PC-9 (cell line): ENCODE results near the gene MEX3A. TPM values are rescaled to one million over a fixed set of nuclear protein-coding genes. Genes with fewer than 3 reads are reported as not detected.

Experiments
- BruUV-seq: library from RNA; stranded (reverse); fragments of 400-500 nt; replicated peaks from 2 replicates; lab custom pipeline; 2021; lab: Mats Ljungman, UMichigan
- CTCF ChIA-PET: fragments of 300-600 bp; sonication (Branson Sonifier 250); formaldehyde crosslinking; loops from one replicate; lab custom pipeline; 2022; ENCODE audit warnings: antibody characterized with exemption; lab: Charles Lee
- POLR2A ChIA-PET: fragments of 300-600 bp; sonication (Branson Sonifier 250); formaldehyde crosslinking; loops from one replicate; lab custom pipeline; 2022; ENCODE audit warnings: antibody characterized with exemption; ENCODE audit not compliant: unreplicated experiment; lab: Charles Lee
- DNase-seq, 2 experiments: peaks; one replicate each; pipeline versions ENCODE4 v3.0.0 to v3.0.0-alpha.2; 2015 to 2022; ENCODE audit warnings: mixed read lengths in 1 of 2
- H2AFZ ChIP-seq: fragments of 200-600 bp; sonication (generic); 2 replicates; pipeline ENCODE4 v1.8.1; 2017; ENCODE audit warnings: antibody characterized with exemption
- H3F3A ChIP-seq: fragments of 200-600 bp; sonication (generic); 2 replicates; pipeline ENCODE4 v1.8.1; 2017; ENCODE audit warnings: antibody characterized with exemption, mild to moderate bottlenecking, low read depth; ENCODE audit not compliant: insufficient read depth
- H3K27ac ChIP-seq: fragments of 200-600 bp; sonication (generic); 2 replicates; pipeline ENCODE4 v1.6.1; 2016; ENCODE audit warnings: mixed run types
- H3K27me3 ChIP-seq: fragments of 200-600 bp; sonication (generic); 2 replicates; pipeline ENCODE4 v1.6.1; 2016; ENCODE audit warnings: low read depth, mixed run types; ENCODE audit not compliant: insufficient read depth
- H3K36me3 ChIP-seq: fragments of 200-600 bp; sonication (generic); 2 replicates; pipeline ENCODE4 v1.6.1; 2016; ENCODE audit warnings: low read depth, mixed run types
- H3K4me1 ChIP-seq: fragments of 200-600 bp; sonication (generic); replicated peaks from 2 replicates; pipeline ENCODE4 v1.6.1; 2016; ENCODE audit warnings: mixed run types; ENCODE audit not compliant: insufficient read depth
- H3K4me2 ChIP-seq: fragments of 200-600 bp; sonication (generic); 2 replicates; pipeline ENCODE4 v1.6.1; 2017; ENCODE audit warnings: mixed run types
- H3K4me3 ChIP-seq: fragments of 200-600 bp; sonication (generic); 2 replicates; pipeline ENCODE4 v1.6.1; 2016; ENCODE audit warnings: mixed run types
- H3K79me2 ChIP-seq: fragments of 200-600 bp; sonication (generic); 2 replicates; pipeline ENCODE4 v1.6.1; 2017; ENCODE audit warnings: low read depth, mixed run types
- H3K9me2 ChIP-seq: fragments of 200-600 bp; sonication (generic); 2 replicates; pipeline ENCODE4 v1.8.1; 2017; ENCODE audit warnings: mild to moderate bottlenecking; ENCODE audit not compliant: insufficient read depth
- H3K9me3 ChIP-seq: fragments of 200-600 bp; sonication (generic); 2 replicates; pipeline ENCODE4 v1.8.1; 2016; ENCODE audit warnings: low read depth; ENCODE audit not compliant: insufficient read depth
- H4K20me1 ChIP-seq: fragments of 200-600 bp; sonication (generic); 2 replicates; pipeline ENCODE4 v1.8.1; 2017; ENCODE audit not compliant: insufficient read depth
- CTCF ChIP-seq: fragments of 200-600 bp; sonication (generic); conservative IDR thresholded peaks from 2 replicates; pipeline ENCODE4 v1.6.1; 2017; ENCODE audit warnings: mixed run types, antibody characterized with exemption, mild to moderate bottlenecking, moderate library complexity
- EZH2 ChIP-seq: fragments of 200-600 bp; sonication (generic); IDR thresholded peaks from 2 replicates; pipeline ENCODE4 v1.8.0; 2017; ENCODE audit warnings: antibody characterized with exemption, low read depth
- intact Hi-C: fragments of 100-400 bp; cut with micrococcal nuclease; formaldehyde crosslinking; loops from one replicate; pipeline ENCODE4 v1.10.0; 2022; ENCODE audit not compliant: unreplicated experiment
- total RNA-seq: library from RNA; stranded (reverse); gene quantifications from 2 replicates; pipeline ENCODE4 v1.2.3, GENCODE V29; 2021

The MEX3A gene
- total RNA-seq, 1 experiment from 2014 or later, result 7.2 TPM

DNA sequence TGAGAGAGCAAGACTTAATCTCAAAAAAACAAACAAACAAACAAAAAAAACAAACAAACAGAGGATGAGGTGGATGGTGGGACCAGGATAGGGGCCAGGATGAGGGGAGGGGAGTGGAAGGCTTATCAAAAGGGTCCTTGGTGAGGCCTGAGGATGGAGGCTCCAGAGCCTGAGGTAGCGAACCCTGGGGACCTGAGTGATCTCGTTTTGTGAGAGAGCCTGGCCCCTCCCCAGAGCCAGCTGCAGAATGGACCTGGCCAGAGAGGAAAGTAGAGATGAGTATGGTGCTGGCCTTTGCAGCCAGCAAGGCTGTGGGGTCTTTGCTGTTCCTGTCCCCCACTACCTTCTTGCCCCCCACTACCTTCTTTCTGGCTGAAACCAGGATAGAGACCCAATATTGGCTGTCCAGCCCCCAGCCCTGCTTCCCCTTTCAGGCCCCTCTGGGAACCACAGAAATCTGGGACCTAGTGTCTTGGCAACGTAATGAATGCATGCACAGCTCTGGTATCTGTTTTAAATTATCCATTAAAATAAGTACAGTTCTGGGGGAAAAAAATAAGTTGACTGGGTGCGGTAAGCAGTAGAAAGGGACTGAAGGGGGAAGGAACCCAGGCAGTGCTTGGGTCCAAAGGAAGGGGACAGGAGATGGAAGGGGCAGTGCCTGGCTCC is 31.2 kb upstream of the MEX3A start:
- ChIA-PET POLR2A (interaction anchor here (0.6 to 2.4 kb wide), 8 partner anchors 9 to 812 kb away, joined by 3 to 24 read pairs (median 6); partner anchors contain the start of gene SMG5), CTCF (interaction anchor here (0.9 to 1.4 kb wide), 5 partner anchors 13 to 112 kb away, joined by 3 to 6 read pairs (median 5); no protein-coding TSS in a partner anchor)
- Histone ChIP-seq H4K20me1 (peaks cover 36% of the 10 kb centered on the region), H3K36me3 (peaks cover 6% of the 10 kb centered on the region; the same call in 1 of the 2 replicates), H3K9me3 (no peaks in the 10 kb centered on the region), H3K4me1 (peaks cover 65% of the 10 kb centered on the region), H3K79me2 (peaks cover 39% of the 10 kb centered on the region), H3F3A (peaks cover 27% of the 10 kb centered on the region), H2AFZ (no peak overlapping the region), H3K27ac (peak overlapping the region; percentile 69), H3K27me3 (no peaks in the 10 kb centered on the region), H3K4me2 (peak overlapping the region; percentile 99), H3K4me3 (peak overlapping the region; percentile 100; the same call in 1 of the 2 replicates), H3K9me2 (no peaks in the 10 kb centered on the region)
- DNase-seq, result no peak
- intact Hi-C loops, result no loop called here
- no TSS peak for BruUV-seq
- TF ChIP-seq CTCF, result no peak
- no peak for TF ChIP-seq EZH2

- peaks cover 30% of the 10 kb centered on the region for H3K79me2 ChIP-seq
- no peaks in the 10 kb centered on the region for H3K36me3 ChIP-seq
- no peaks in the 10 kb centered on the region for H3K27me3 ChIP-seq
- H3F3A ChIP-seq, result peaks cover 27% of the 10 kb centered on the region
- ChIA-PET POLR2A (interaction anchor here (0.6 to 0.7 kb wide), 2 partner anchors 345 to 811 kb away, joined by 3 to 5 read pairs; no protein-coding TSS in a partner anchor), CTCF (interaction anchor here (1.2 kb wide), 1 partner anchor 16 kb away, joined by 5 read pairs; no protein-coding TSS in a partner anchor)
- no peak overlapping the region for H3K4me3 ChIP-seq
- TF ChIP-seq EZH2 (no peak), CTCF (no peak)
- peaks cover 65% of the 10 kb centered on the region for H3K4me1 ChIP-seq
- H3K9me3 ChIP-seq, result no peaks in the 10 kb centered on the region
- H4K20me1 ChIP-seq, result peaks cover 27% of the 10 kb centered on the region
- H3K9me2 ChIP-seq, result no peaks in the 10 kb centered on the region
- DNase-seq, result no peak
- H3K4me2 ChIP-seq, result no peak overlapping the region
- BruUV-seq, result no TSS peak
- no peak overlapping the region for H3K27ac ChIP-seq
- H2AFZ ChIP-seq, result no peak overlapping the region
- intact Hi-C loops, result no loop called here
Observed at GRCh38 chr1:156112276-156113137, 30.2 kb upstream of the MEX3A start.

GRCh38 chr1:156111355-156111962 is 29.2 kb upstream of the MEX3A start:
- no peak overlapping the region for H3K27ac ChIP-seq
- intact Hi-C loops, result no loop called here

More at GRCh38 chr1:156111355-156111962, 29.2 kb upstream of the MEX3A start:
- H2AFZ ChIP-seq, result no peak overlapping the region
- no peak overlapping the region for H3K4me3 ChIP-seq
- H3K9me2 ChIP-seq, result no peaks in the 10 kb centered on the region
- CTCF ChIA-PET, result interaction anchor here (0.8 kb wide), 1 partner anchor 11 kb away, joined by 8 read pairs; no protein-coding TSS in a partner anchor
- H3K4me2 ChIP-seq, result no peak overlapping the region
- H3K9me3 ChIP-seq, result no peaks in the 10 kb centered on the region
- H3F3A ChIP-seq, result peaks cover 23% of the 10 kb centered on the region
- POLR2A ChIA-PET, result no interaction called here
- H4K20me1 ChIP-seq, result peaks cover 16% of the 10 kb centered on the region
- peaks cover 65% of the 10 kb centered on the region for H3K4me1 ChIP-seq
- H3K27me3 ChIP-seq, result no peaks in the 10 kb centered on the region
- H3K36me3 ChIP-seq, result no peaks in the 10 kb centered on the region
- peaks cover 19% of the 10 kb centered on the region for H3K79me2 ChIP-seq
- DNase-seq, result no peak
- no peak for TF ChIP-seq EZH2
- no peak for TF ChIP-seq CTCF
- no TSS peak for BruUV-seq
